GM19023 (cell line): ENCODE measurements around the gene TRAPPC6A.

Experiments used
- ATAC-seq: cut with Tn5 transposase; IDR thresholded peaks from one replicate; pipeline ENCODE4 v1.9.1; 2021; ENCODE audit warnings: mild to moderate bottlenecking, moderate library complexity; ENCODE audit not compliant: unreplicated experiment

TRAPPC6A gene

GRCh38 chr19:45177817-45178261, at the start of gene TRAPPC6A:
TRAPPC6A (minus strand) TSS chr19:45178237; CDS start chr19:45178218, 19 bp downstream.
- ATAC-seq, result peak; percentile 1

- no peak for ATAC-seq
Observed at GRCh38 chr19:45224645-45225044, 46.6 kb upstream of the TRAPPC6A start.

GRCh38 chr19:45223879-45224278, 45.8 kb upstream of the TRAPPC6A start:
- ATAC-seq, result no peak

- no peak for ATAC-seq
Observed at GRCh38 chr19:45222724-45223123, 44.7 kb upstream of the TRAPPC6A start.

GRCh38 chr19:45218911-45219743, 41.1 kb upstream of the TRAPPC6A start:
- no peak for ATAC-seq

- ATAC-seq, result no peak
Observed at GRCh38 chr19:45218426-45218825, 40.4 kb upstream of the TRAPPC6A start.

GRCh38 chr19:45217957-45218334, 39.9 kb upstream of the TRAPPC6A start:
- ATAC-seq, result no peak

- no peak for ATAC-seq
Observed at GRCh38 chr19:45217193-45217956, 39.3 kb upstream of the TRAPPC6A start.

- no peak for ATAC-seq
Observed at GRCh38 chr19:45216667-45217066, 38.6 kb upstream of the TRAPPC6A start.

- no peak for ATAC-seq
Observed at GRCh38 chr19:45215391-45216191, 37.6 kb upstream of the TRAPPC6A start.

- ATAC-seq, result no peak
Observed at GRCh38 chr19:45213031-45213430, 35.0 kb upstream of the TRAPPC6A start.

GRCh38 chr19:45211751-45212381, 33.8 kb upstream of the TRAPPC6A start:
- no peak for ATAC-seq

- ATAC-seq, result no peak
Observed at GRCh38 chr19:45206328-45206727, 28.3 kb upstream of the TRAPPC6A start.

- no peak for ATAC-seq
Observed at GRCh38 chr19:45205810-45206209, 27.8 kb upstream of the TRAPPC6A start.

- no peak for ATAC-seq
Observed at GRCh38 chr19:45202637-45203036, 24.6 kb upstream of the TRAPPC6A start.

- no peak for ATAC-seq
Observed at GRCh38 chr19:45200568-45200967, 22.5 kb upstream of the TRAPPC6A start.

GRCh38 chr19:45195764-45196163, 17.7 kb upstream of the TRAPPC6A start:
- ATAC-seq, result no peak

GRCh38 chr19:45191375-45191774, 13.3 kb upstream of the TRAPPC6A start:
- no peak for ATAC-seq

- ATAC-seq, result no peak
Observed at GRCh38 chr19:45189971-45190370, 11.9 kb upstream of the TRAPPC6A start.

- ATAC-seq, result no peak
Observed at GRCh38 chr19:45187421-45188100, 9.5 kb upstream of the TRAPPC6A start.
